Upper lobe of right lung (tissue), 1 donor: ENCODE measurements around the gene SERPINA9. TPM values are rescaled to one million over a fixed set of nuclear protein-coding genes. Genes with fewer than 3 reads are reported as not detected.

Experiments used
- ATAC-seq: fragments of 200-7000 bp; cut with Tn5 transposase; one replicate; pipeline ENCODE4 v1.9.1; 2020; ENCODE audit warnings: mild to moderate bottlenecking, moderate library complexity
- DNase-seq: peaks from one replicate; pipeline ENCODE4 v3.0.0-alpha.2; 2020
- H3K27ac ChIP-seq: fragments of 200-600 bp; one replicate; pipeline ENCODE4 v1.8.0; 2022
- H3K27me3 ChIP-seq: fragments of 200-600 bp; one replicate; pipeline ENCODE4 v1.8.0; 2022; ENCODE audit warnings: mild to moderate bottlenecking
- H3K36me3 ChIP-seq: fragments of 200-600 bp; one replicate; pipeline ENCODE4 v1.8.0; 2022
- H3K4me1 ChIP-seq: fragments of 200-600 bp; one replicate; pipeline ENCODE4 v1.8.0; 2022
- H3K4me3 ChIP-seq: fragments of 200-600 bp; one replicate; pipeline ENCODE4 v1.8.0; 2022; ENCODE audit warnings: mild to moderate bottlenecking
- H3K9me3 ChIP-seq: fragments of 200-600 bp; one replicate; pipeline ENCODE4 v1.8.0; 2022
- intact Hi-C: fragments of 100-400 bp; cut with DNase I; formaldehyde crosslinking; loops from one replicate; pipeline ENCODE4 v1.11.0; 2022
- total RNA-seq: library from RNA; stranded (reverse); fragmentation: NEBNext Ultra II Directional; extraction: Animal tissue kit (Norgen Biotek cat#: 25700); gene quantifications from one replicate; pipeline ENCODE4 v1.2.1, GENCODE V29; 2021
- TF ChIP-seq, protein P1 (sequence below): fragments of 200-600 bp; IDR thresholded peaks from one replicate; pipeline ENCODE4 v1.8.0; 2022; ENCODE audit warnings: antibody characterized with exemption
- donor health status: DM: no; HTN: yes; CAD: no; lungs with severe emphysema.

SERPINA9 gene
- total RNA-seq, 1 donor from 2014 or later, result not detected

DNA sequence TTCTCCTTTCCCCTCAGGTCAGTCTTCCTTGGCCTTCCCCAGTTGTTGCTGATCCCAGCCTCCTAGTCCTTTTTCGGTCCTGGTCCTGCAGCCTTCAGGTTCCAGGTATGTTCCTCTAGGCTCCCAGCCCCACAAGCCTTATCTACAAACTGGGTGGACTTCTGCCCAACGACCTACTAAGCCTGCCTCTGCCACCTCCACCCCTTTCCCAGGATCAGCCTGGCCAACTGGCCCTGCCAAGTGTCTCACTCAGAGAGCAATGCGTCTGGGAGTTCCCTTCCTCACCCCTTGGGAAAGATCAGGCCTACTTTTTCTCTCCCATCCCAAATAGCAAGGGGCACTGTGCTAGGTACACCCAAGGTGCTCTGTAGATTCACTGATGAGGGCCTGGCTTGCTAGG is 33.4 kb upstream of the SERPINA9 start, which contains the start of gene SERPINA12:
TSS of gene SERPINA12 (minus strand) at position 114 of the 400 bp plus-strand sequence. CDS start 11,072 bp downstream, outside the sequence.
- intact Hi-C loops, result no loop called here
- Histone ChIP-seq H3K9me3 (no peaks in the 10 kb centered on the region), H3K4me1 (no peaks in the 10 kb centered on the region), H3K27ac (no peak within 1 kb of the TSS), H3K36me3 (no peaks in the 10 kb centered on the region), H3K4me3 (no peak within 1 kb of the TSS), H3K27me3 (peaks cover 6% of the 10 kb centered on the region)
- ATAC-seq (no peak), DNase-seq (no peak)
- TF ChIP-seq, protein P1, sequence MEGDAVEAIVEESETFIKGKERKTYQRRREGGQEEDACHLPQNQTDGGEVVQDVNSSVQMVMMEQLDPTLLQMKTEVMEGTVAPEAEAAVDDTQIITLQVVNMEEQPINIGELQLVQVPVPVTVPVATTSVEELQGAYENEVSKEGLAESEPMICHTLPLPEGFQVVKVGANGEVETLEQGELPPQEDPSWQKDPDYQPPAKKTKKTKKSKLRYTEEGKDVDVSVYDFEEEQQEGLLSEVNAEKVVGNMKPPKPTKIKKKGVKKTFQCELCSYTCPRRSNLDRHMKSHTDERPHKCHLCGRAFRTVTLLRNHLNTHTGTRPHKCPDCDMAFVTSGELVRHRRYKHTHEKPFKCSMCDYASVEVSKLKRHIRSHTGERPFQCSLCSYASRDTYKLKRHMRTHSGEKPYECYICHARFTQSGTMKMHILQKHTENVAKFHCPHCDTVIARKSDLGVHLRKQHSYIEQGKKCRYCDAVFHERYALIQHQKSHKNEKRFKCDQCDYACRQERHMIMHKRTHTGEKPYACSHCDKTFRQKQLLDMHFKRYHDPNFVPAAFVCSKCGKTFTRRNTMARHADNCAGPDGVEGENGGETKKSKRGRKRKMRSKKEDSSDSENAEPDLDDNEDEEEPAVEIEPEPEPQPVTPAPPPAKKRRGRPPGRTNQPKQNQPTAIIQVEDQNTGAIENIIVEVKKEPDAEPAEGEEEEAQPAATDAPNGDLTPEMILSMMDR, result no peak

DNA sequence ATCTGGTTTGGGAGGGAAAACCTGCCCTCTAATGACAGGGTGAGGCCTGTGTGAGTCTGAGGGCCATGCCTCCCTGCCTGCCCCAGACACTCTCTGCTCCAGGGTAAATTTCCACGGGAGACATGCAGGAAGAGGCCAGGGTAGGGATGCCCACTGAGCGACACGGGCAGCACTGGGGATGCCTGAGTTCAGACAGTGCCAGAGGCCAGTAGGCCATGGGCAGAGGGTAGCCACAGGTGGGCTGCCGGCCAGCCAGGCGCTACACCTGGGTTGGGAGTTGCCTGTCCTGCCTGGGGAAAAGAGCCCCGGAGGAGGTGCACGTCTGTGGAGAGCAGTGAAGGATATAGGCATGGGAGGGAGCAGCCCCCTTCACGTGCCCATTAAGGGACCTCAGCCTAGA is 29.6 kb upstream of the SERPINA9 start:
- H3K4me1 ChIP-seq, result no peaks in the 10 kb centered on the region
- no peaks in the 10 kb centered on the region for H3K9me3 ChIP-seq
- H3K36me3 ChIP-seq, result no peaks in the 10 kb centered on the region
- TF ChIP-seq, protein P1, result no peak
- DNase-seq (no peak), ATAC-seq (no peak)
- H3K27ac ChIP-seq, result no peak overlapping the region
- intact Hi-C loops, result no loop called here
- H3K27me3 ChIP-seq, result peaks cover 6% of the 10 kb centered on the region
- no peak overlapping the region for H3K4me3 ChIP-seq

DNA sequence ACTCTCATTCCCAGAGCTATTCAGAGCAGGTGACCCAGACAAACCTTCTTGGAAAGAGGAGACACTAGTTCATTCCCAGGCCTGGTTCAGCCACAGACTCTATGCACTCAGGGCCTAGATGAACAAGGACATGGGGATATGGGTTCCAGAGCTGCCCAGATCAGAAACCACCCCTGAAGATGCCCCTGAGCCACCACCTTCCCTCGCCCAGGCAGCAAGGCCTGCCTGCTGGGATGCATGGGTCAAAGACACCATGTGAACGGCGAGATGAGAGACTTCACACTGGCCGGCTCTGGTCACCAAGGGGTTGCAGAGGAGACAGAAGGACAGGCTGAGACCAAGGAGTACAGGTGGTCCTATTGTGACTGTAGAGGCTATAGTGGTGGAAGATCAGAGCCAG is 29.2 kb upstream of the SERPINA9 start:
- intact Hi-C loops, result no loop called here
- Histone ChIP-seq H3K4me1 (no peaks in the 10 kb centered on the region), H3K27ac (no peak overlapping the region), H3K36me3 (no peaks in the 10 kb centered on the region), H3K27me3 (peaks cover 6% of the 10 kb centered on the region), H3K9me3 (no peaks in the 10 kb centered on the region), H3K4me3 (no peak overlapping the region)
- DNase-seq (no peak), ATAC-seq (no peak)
- TF ChIP-seq, protein P1, result no peak

DNA sequence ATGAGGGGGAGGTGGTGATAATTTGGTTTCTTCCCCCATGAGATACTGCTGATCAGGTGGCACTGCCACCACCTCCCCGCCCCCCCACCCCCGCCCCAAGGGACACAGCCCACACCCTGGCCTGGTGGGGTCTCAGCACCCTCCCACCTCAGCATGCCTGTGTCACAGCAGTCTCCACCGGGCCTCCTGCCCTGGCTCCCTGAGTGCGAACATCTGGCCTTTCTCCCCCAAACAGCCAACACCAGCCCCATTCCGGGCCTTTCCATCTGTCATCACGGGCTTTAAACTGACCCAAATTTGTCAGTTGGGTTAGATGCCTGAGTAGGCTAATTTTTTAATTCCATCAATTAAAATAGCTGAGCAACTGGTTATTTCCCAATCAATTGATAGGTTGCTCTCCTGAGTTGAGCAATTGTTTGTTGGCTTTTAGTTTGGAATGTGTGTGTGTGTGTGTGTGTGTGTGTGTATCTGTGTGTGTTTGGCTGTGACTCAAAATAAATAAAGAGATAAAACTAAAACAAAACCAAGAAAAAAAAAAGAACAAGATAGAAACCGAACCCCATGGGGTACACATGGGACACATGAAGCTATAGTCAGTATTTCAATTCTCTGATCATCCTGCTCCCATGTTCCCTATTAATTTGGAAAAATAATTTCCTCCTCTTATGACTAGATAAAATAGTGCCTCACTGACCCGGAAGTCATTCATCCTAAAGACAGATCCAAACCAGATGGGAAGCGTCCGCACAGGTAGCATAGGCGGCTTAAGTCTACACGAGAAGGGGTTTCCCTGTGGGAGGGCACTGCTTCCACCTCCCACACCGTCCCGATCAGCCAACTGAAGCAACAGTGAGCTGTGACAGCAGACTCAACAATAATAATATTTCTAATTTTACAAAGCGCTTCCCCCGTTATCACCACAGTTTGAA is 25.9 kb upstream of the SERPINA9 start:
- Histone ChIP-seq H3K4me3 (no peak overlapping the region), H3K27ac (no peak overlapping the region), H3K27me3 (no peaks in the 10 kb centered on the region), H3K4me1 (no peaks in the 10 kb centered on the region), H3K36me3 (no peaks in the 10 kb centered on the region), H3K9me3 (no peaks in the 10 kb centered on the region)
- TF ChIP-seq, protein P1, result no peak
- DNase-seq (no peak), ATAC-seq (peak; percentile 11)
- intact Hi-C loops, result no loop called here

DNA sequence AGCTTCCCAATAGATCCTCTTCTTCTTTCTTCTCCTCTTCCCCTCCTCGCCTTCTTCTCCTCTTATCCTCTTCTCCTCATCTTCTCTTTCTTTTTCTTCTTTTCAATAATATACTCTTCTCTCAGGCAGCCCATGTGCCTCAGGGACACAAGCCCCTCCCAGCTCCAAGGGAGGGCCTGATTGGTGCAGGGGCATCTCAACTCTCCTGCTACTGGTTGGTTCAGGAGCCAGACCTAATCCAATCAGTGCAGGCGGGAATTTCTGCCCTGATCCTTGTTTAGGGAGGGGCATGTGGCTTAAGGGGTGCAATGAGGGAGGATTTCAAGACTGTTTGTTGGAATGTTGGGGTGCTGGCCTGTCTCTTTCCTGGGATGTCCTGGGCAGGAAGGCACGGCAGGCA is 24.3 kb upstream of the SERPINA9 start:
- intact Hi-C loops, result no loop called here
- H3K4me3 ChIP-seq, result no peak overlapping the region
- no peak for DNase-seq

More for the DNA sequence above, 24.3 kb upstream of the SERPINA9 start:
- no peaks in the 10 kb centered on the region for H3K27me3 ChIP-seq
- no peaks in the 10 kb centered on the region for H3K9me3 ChIP-seq
- no peak overlapping the region for H3K27ac ChIP-seq
- H3K36me3 ChIP-seq, result no peaks in the 10 kb centered on the region
- no peaks in the 10 kb centered on the region for H3K4me1 ChIP-seq
- TF ChIP-seq, protein P1, result no peak
- ATAC-seq, result no peak
